DOHH2 (cell line): Measurements from ENCODE around the gene IKBKG.
A peak's percentile ranks its signal among the peaks of the same experiment; 100 is the strongest.

Source experiments
- H3F3A ChIP-seq: fragments of 200-600 bp; sonication (generic), shearing (Covaris generic); 2 replicates; pipeline ENCODE4 v1.6.0; 2016; ENCODE audit warnings: antibody characterized with exemption, mild to moderate bottlenecking; ENCODE audit not compliant: control insufficient read depth, insufficient read depth
- H3K27ac ChIP-seq: fragments of 200-600 bp; sonication (generic); 2 replicates; pipeline ENCODE4 v1.5.1; 2014; ENCODE audit warnings: low read depth, mild to moderate bottlenecking, low read length, moderate library complexity
- H3K27me3 ChIP-seq: fragments of 200-600 bp; sonication (generic); 2 replicates; pipeline ENCODE4 v1.6.1; 2014; ENCODE audit warnings: mild to moderate bottlenecking, low read length, mixed read lengths; ENCODE audit not compliant: control insufficient read depth
- H3K36me3 ChIP-seq: fragments of 200-600 bp; sonication (generic); 2 replicates; pipeline ENCODE4 v1.6.1; 2014; ENCODE audit warnings: mild to moderate bottlenecking, low read length, moderate library complexity, mixed read lengths; ENCODE audit not compliant: control insufficient read depth
- H3K4me1 ChIP-seq: fragments of 200-600 bp; sonication (generic); 2 replicates; pipeline ENCODE4 v1.6.1; 2014; ENCODE audit warnings: mild to moderate bottlenecking, low read length, mixed read lengths; ENCODE audit not compliant: control insufficient read depth
- H3K4me2 ChIP-seq: fragments of 200-600 bp; sonication (generic); 2 replicates; pipeline ENCODE4 v1.6.0; 2014; ENCODE audit warnings: mild to moderate bottlenecking, low read length, moderate library complexity
- H3K4me3 ChIP-seq: fragments of 200-600 bp; sonication (generic); 2 replicates; pipeline ENCODE4 v1.5.1; 2014; ENCODE audit warnings: mild to moderate bottlenecking, low read length, mixed read lengths
- H3K79me2 ChIP-seq: fragments of 200-600 bp; sonication (generic); 2 replicates; pipeline ENCODE4 v1.6.1; 2014; ENCODE audit warnings: mild to moderate bottlenecking, low read length, mixed read lengths; ENCODE audit not compliant: control insufficient read depth
- H3K9me2 ChIP-seq: fragments of 200-600 bp; sonication (generic); replicated peaks from 2 replicates; pipeline ENCODE4 v1.6.1; 2014; ENCODE audit warnings: mild to moderate bottlenecking, low read length, mixed read lengths; ENCODE audit not compliant: control insufficient read depth
- H3K9me3 ChIP-seq: fragments of 200-600 bp; sonication (generic); 2 replicates; pipeline ENCODE4 v1.6.1; 2014; ENCODE audit warnings: antibody characterized with exemption, low read length, mixed read lengths; ENCODE audit not compliant: control insufficient read depth, insufficient read depth
- H4K20me1 ChIP-seq: fragments of 200-600 bp; sonication (generic); 2 replicates; pipeline ENCODE4 v1.6.0; 2014; ENCODE audit warnings: low read depth, mild to moderate bottlenecking, antibody characterized with exemption, low read length, moderate library complexity; ENCODE audit not compliant: control insufficient read depth, insufficient read depth
- CTCF ChIP-seq: fragments of 200-600 bp; sonication (generic); IDR thresholded peaks from one replicate; pipeline ENCODE4 v1.5.1; 2014; ENCODE audit warnings: antibody characterized with exemption, mild to moderate bottlenecking, low read depth, low read length; ENCODE audit not compliant: poor library complexity, severe bottlenecking
- EZH2phosphoT487 ChIP-seq: fragments of 200-600 bp; sonication (generic); IDR thresholded peaks from 2 replicates; pipeline ENCODE4 v1.6.1; 2017; ENCODE audit warnings: borderline replicate concordance, mild to moderate bottlenecking, antibody characterized with exemption, low read length, moderate library complexity, mixed read lengths

Gene IKBKG

GRCh38 chrX:154502989-154503388, 44.4 kb upstream of the IKBKG start:
- Histone ChIP-seq H3K27ac (no peak overlapping the region), H3K4me1 (peaks cover 29% of the 10 kb centered on the region), H3F3A (peaks cover 11% of the 10 kb centered on the region), H4K20me1 (no peaks in the 10 kb centered on the region), H3K79me2 (no peaks in the 10 kb centered on the region), H3K9me2 (no peaks in the 10 kb centered on the region), H3K9me3 (no peaks in the 10 kb centered on the region), H3K36me3 (peaks cover 7% of the 10 kb centered on the region; the same call in 1 of the 2 replicates), H3K4me2 (peak overlapping the region; percentile 5; the same call in 1 of the 2 replicates), H3K27me3 (no peaks in the 10 kb centered on the region), H3K4me3 (no peak overlapping the region)
- TF ChIP-seq EZH2phosphoT487 = no peak
- TF ChIP-seq CTCF = no peak

GRCh38 chrX:154505734-154506133, 41.7 kb upstream of the IKBKG start:
- H3K9me3 ChIP-seq = no peaks in the 10 kb centered on the region
- TF ChIP-seq CTCF = no peak
- no peak for TF ChIP-seq EZH2phosphoT487

GRCh38 chrX:154506483-154507332, 40.7 kb upstream of the IKBKG start:
- Histone ChIP-seq H3K9me3 (no peaks in the 10 kb centered on the region), H3K4me1 (peaks cover 10% of the 10 kb centered on the region), H3K36me3 (peaks cover 18% of the 10 kb centered on the region; the same call in 1 of the 2 replicates), H3F3A (no peaks in the 10 kb centered on the region), H3K4me3 (no peak overlapping the region), H3K27me3 (no peaks in the 10 kb centered on the region), H3K27ac (no peak overlapping the region), H3K4me2 (no peak overlapping the region), H3K79me2 (no peaks in the 10 kb centered on the region), H3K9me2 (no peaks in the 10 kb centered on the region), H4K20me1 (no peaks in the 10 kb centered on the region)
- TF ChIP-seq CTCF = no peak
- no peak for TF ChIP-seq EZH2phosphoT487

More at GRCh38 chrX:154505734-154506133, 41.7 kb upstream of the IKBKG start:
- Histone ChIP-seq H3F3A (no peaks in the 10 kb centered on the region), H4K20me1 (no peaks in the 10 kb centered on the region), H3K4me1 (peaks cover 7% of the 10 kb centered on the region), H3K27ac (no peak overlapping the region), H3K27me3 (no peaks in the 10 kb centered on the region), H3K79me2 (no peaks in the 10 kb centered on the region), H3K36me3 (peaks cover 16% of the 10 kb centered on the region; the same call in 1 of the 2 replicates), H3K9me2 (no peaks in the 10 kb centered on the region), H3K4me3 (no peak overlapping the region), H3K4me2 (no peak overlapping the region)
